Panc1 (cell line): ENCODE measurements around the gene ERC2. TPM values are rescaled to one million over a fixed set of nuclear protein-coding genes. Genes with fewer than 3 reads are reported as not detected.

Experiments
- ATAC-seq: fragments of 200-7000 bp; cut with Tn5 transposase; 2 replicates; pipeline ENCODE4 v1.9.1; 2020; ENCODE audit warnings: mild to moderate bottlenecking, moderate library complexity
- BruUV-seq: library from RNA; stranded (reverse); fragments of 400-500 nt; replicated peaks from 2 replicates; lab custom pipeline; 2021; lab: Mats Ljungman, UMichigan
- CTCF ChIA-PET: fragments of 300-600 bp; sonication (Branson Sonifier 250); formaldehyde crosslinking; loops from one replicate; lab custom pipeline; 2022; ENCODE audit warnings: antibody characterized with exemption; lab: Charles Lee
- POLR2A ChIA-PET: fragments of 300-600 bp; sonication (Branson Sonifier 250); formaldehyde crosslinking; loops from one replicate; lab custom pipeline; 2022; ENCODE audit warnings: antibody characterized with exemption; lab: Charles Lee
- DNase-seq: peaks from one replicate; pipeline ENCODE4 v3.0.0-alpha.2; 2010; ENCODE audit warnings: low read depth, low spot score
- H3K27ac ChIP-seq: 2 replicates; pipeline ENCODE4 v1.5.1; 2011; ENCODE audit warnings: mild to moderate bottlenecking, low read length, inconsistent platforms
- H3K27me3 ChIP-seq: fragments of 200-500 bp; sonication (Bioruptor generic); 2 replicates; pipeline ENCODE4 v1.6.0; 2014; ENCODE audit warnings: low read length, inconsistent platforms; ENCODE audit not compliant: control insufficient read depth, insufficient read depth
- H3K36me3 ChIP-seq: fragments of 200-500 bp; sonication (Bioruptor generic); 2 replicates; pipeline ENCODE4 v1.5.1; 2014; ENCODE audit warnings: inconsistent platforms, mild to moderate bottlenecking, low read length, moderate library complexity; ENCODE audit not compliant: control insufficient read depth, insufficient read depth
- H3K4me1 ChIP-seq: 2 replicates; pipeline ENCODE4 v1.5.1; 2011; ENCODE audit warnings: inconsistent platforms, mild to moderate bottlenecking, low read length, moderate library complexity; ENCODE audit not compliant: control insufficient read depth, insufficient read depth
- H3K4me3 ChIP-seq, 2 experiments: 2 replicates each; pipeline ENCODE4 v1.5.1; 2011 to 2012; ENCODE audit warnings: low read depth in 2 of 2, low read length in 2 of 2, mild to moderate bottlenecking in 2 of 2, inconsistent platforms in 1 of 2, moderate library complexity in 1 of 2
- H3K9me3 ChIP-seq: fragments of 200-500 bp; sonication (Bioruptor generic); 2 replicates; pipeline ENCODE4 v1.5.1; 2014; ENCODE audit warnings: low read depth, mild to moderate bottlenecking, inconsistent platforms, low read length, moderate library complexity; ENCODE audit not compliant: control insufficient read depth, insufficient read depth
- CTCF ChIP-seq: fragments of 450-650 bp; IDR thresholded peaks from 2 replicates; pipeline ENCODE4 v1.5.1; 2017; ENCODE audit warnings: mild to moderate bottlenecking
- POLR2AphosphoS5 ChIP-seq: IDR thresholded peaks from 2 replicates; pipeline ENCODE4 v1.6.1; 2012; ENCODE audit warnings: mild to moderate bottlenecking, low read depth, low read length, moderate library complexity
- REST ChIP-seq, 2 experiments: IDR thresholded peaks; 2 replicates each; pipeline ENCODE4 v1.6.1; 2011 to 2012; ENCODE audit warnings: low read depth in 2 of 2, control low read depth in 1 of 2, low read length in 1 of 2, mild to moderate bottlenecking in 1 of 2, moderate library complexity in 1 of 2; ENCODE audit not compliant: insufficient read depth in 1 of 2
- SIN3A ChIP-seq: IDR thresholded peaks from 2 replicates; pipeline ENCODE4 v1.6.1; 2012; ENCODE audit warnings: low read depth, mild to moderate bottlenecking, low read length, moderate library complexity, borderline replicate concordance; ENCODE audit not compliant: insufficient read depth
- TCF7L2 ChIP-seq: IDR thresholded peaks from 2 replicates; pipeline ENCODE4 v1.6.1; 2011; ENCODE audit warnings: mild to moderate bottlenecking, low read depth, low read length, inconsistent platforms
- in situ Hi-C: cut with HindIII; loops from 2 replicates; pipeline ENCODE4 v1.10.0; 2016; ENCODE audit warnings: low sequenced_read_pairs, low pct_unique_long_range_greater_than_20kb
- intact Hi-C: fragments of 100-400 bp; cut with micrococcal nuclease; formaldehyde crosslinking; loops from one replicate; pipeline ENCODE4 v1.10.0; 2022; ENCODE audit not compliant: unreplicated experiment
- total RNA-seq: library from RNA; stranded (reverse); gene quantifications from one replicate; pipeline ENCODE4 v1.2.1, GENCODE V29; 2021; ENCODE audit not compliant: unreplicated experiment

The ERC2 gene
- total RNA-seq, 1 experiment from 2014 or later, result 0.33 TPM

GRCh38 chr3:56257826-56258225 lies 210.4 kb downstream of the ERC2 start:
- CTCF ChIA-PET, result no interaction called here
- in situ Hi-C loops, result no loop called here
- DNase-seq (no peak), ATAC-seq (no peak)
- no peaks in the 10 kb centered on the region for H3K36me3 ChIP-seq
- no peaks in the 10 kb centered on the region for H3K4me1 ChIP-seq
- no peaks in the 10 kb centered on the region for H3K27me3 ChIP-seq
- intact Hi-C loops, result no loop called here
- TF ChIP-seq TCF7L2 (no peak), POLR2AphosphoS5 (no peak), REST (IDR thresholded peaks at IDR 0.05; ENCODE audit: insufficient read depth in 1 of 2, low read depth in 2 of 2, low read length in 1 of 2) (no peak), CTCF (no peak), SIN3A (no peak)
- BruUV-seq, result no TSS peak
- no peak overlapping the region for H3K4me3 ChIP-seq
- H3K9me3 ChIP-seq, result no peaks in the 10 kb centered on the region
- no peak overlapping the region for H3K27ac ChIP-seq
- POLR2A ChIA-PET, result no interaction called here

GRCh38 chr3:56254835-56255234 lies 213.4 kb downstream of the ERC2 start:
- no peak for DNase-seq
- in situ Hi-C loops, result no loop called here
- H3K27ac ChIP-seq, result no peak overlapping the region
- ChIA-PET CTCF (no interaction called here), POLR2A (no interaction called here)
- H3K9me3 ChIP-seq, result no peaks in the 10 kb centered on the region
- no TSS peak for BruUV-seq
- no peak overlapping the region for H3K4me3 ChIP-seq
- TF ChIP-seq SIN3A (no peak), TCF7L2 (no peak), POLR2AphosphoS5 (no peak), REST (IDR thresholded peaks at IDR 0.05; ENCODE audit: insufficient read depth in 1 of 2, low read depth in 2 of 2, low read length in 1 of 2) (no peak), CTCF (peak; percentile 18; the same call in 1 of the 2 replicates)
- no peaks in the 10 kb centered on the region for H3K36me3 ChIP-seq
- no peaks in the 10 kb centered on the region for H3K4me1 ChIP-seq
- intact Hi-C loops, result loop anchor here (5.0 kb wide), 1 partner anchor 768 kb away; the partner anchor contains the start of gene WNT5A
- no peaks in the 10 kb centered on the region for H3K27me3 ChIP-seq
- no peak for ATAC-seq
